HG03457 (cell line): Measurements from ENCODE around the gene FAM114A1.
"Not testable (repeated sequence)": the region's sequence is repeated elsewhere in the genome, so short reads cannot be mapped to it uniquely, and the experiment has no call there.

Source experiments
- ATAC-seq: cut with Tn5 transposase; IDR thresholded peaks from one replicate; pipeline ENCODE4 v1.9.1; 2021; ENCODE audit warnings: moderate number of reproducible peaks; ENCODE audit not compliant: unreplicated experiment

Gene FAM114A1

GRCh38 chr4:38898245-38898644 lies 30.6 kb downstream of the FAM114A1 start:
- ATAC-seq = no peak

- ATAC-seq = no peak
These were observed 34.6 kb downstream of the FAM114A1 start for GRCh38 chr4:38902221-38902620.

DNA sequence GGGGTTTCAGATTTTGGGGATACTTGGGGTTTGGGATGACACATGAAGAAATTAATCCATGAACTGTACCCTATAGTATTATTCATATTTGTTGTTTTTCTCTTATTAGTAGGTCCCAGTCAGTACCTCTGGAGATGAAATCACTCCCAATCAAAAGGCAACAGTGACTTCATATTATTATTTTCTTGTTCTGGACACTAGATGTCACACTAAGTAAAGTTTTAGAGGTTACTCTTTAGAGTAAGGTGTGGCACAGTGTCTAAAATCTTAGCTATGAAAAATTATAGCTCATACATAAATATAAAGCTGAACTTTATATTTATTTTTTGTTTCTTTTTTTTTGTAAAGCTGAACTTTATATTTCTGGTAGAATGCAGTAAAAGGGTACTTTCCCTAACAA lies 35.1 kb downstream of the FAM114A1 start:
- ATAC-seq = no peak

DNA sequence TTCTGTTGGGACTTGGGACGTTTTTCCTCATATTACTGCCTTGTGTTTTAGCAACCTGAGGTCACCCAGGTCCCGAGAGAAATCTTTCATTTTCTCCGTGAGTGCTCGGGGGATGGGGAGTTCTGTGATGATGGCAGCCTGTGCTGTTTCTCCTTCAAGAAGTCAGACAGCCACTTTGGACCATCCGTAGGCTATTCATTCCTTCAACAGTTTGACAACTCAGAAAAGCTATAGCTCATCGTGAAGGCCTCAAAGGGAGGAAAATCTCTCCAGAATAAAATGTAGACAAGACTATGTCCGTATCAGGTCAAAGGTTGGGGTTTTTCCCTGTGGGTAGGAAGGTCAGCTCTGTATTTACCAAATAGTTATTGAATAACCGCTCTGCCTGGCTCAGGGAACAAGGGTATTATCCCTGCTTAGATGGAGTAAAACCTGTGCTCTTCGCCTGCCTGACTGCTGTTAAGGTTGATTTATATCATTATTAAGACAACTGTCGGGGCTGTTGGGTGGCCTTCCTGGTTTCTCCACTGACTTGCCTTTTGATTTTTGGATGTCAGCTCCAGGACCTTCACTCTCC lies 36.6 kb downstream of the FAM114A1 start:
- ATAC-seq = no peak

GRCh38 chr4:38904682-38905081 lies 37.1 kb downstream of the FAM114A1 start:
- no peak for ATAC-seq

DNA sequence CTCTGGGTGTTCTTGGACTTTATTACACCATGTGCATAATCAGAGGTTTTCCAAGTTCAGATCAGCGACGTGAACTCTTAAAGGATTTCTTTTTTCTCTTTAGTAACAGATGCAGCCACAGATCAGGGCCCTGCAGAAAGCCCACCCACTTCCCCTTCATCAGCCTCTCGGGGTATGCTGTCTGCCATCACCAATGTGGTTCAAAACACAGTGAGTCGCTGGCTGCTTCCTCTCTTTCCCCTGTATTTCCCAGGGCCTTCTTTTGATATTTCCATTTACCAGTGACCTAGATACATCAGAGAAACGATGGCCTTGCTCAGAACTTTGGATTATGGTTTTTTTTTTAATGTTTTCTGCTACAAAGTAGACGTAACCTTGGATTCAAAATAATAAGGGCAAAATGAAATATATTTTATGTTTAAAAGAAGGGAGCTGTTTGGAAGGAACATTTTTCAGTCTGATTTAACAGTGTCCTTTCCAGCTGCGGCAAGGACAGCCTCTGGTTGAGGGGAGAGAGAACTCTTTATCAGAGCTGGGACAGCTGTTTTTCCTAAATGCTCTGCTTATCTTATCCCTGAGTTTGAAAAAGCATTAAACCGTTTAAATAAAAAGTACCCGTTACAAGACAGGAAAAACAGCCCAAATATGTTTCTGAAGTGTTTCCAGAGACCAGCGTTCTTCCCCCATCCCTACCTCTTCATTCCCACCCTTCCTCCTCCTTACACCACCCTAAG lies 38.2 kb downstream of the FAM114A1 start:
- ATAC-seq = no peak

DNA sequence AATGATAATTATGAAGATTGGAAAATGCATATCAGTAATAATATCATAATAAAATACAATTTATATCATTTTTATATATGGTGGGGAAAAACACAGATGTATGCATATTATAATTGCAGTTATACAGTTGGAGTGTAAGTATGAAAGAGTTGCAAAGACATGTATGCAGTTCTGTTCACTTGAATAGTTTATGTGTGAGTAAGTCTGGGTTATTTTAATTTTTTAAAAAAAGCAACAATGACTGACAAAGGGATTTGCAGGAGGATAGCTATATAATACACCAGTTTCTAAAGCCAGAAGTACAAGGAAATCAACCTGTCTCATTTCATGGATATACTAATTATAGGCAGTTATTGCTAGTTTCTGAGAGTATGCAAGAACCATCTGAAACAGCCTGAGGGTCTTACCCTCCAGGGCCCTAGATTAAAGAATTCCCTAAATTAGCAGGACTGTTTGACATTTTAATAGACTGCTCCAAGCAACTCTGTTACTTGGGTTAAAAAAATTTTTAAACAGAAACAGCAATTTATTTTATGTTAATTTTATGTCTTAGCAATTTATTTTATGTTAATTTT lies 40.2 kb downstream of the FAM114A1 start:
- ATAC-seq = no peak

DNA sequence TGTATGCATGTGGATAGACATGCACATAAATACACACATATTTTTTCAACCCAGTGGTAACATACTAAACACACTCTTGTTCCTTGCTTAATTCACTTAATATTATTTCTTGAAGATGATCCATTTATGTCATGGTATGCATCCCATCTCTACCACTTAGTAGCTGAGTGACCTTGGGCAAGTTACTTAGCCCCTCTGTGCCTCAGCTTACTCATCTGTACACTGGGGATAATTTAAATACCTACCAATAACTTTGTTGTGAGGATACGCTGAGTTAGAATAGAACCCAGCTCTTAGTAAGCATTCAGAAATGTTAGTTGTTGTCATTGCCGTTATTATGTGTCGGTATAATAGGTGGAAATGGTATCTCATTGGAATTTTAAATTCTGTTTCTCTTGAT lies 41.4 kb downstream of the FAM114A1 start:
- ATAC-seq = no peak

DNA sequence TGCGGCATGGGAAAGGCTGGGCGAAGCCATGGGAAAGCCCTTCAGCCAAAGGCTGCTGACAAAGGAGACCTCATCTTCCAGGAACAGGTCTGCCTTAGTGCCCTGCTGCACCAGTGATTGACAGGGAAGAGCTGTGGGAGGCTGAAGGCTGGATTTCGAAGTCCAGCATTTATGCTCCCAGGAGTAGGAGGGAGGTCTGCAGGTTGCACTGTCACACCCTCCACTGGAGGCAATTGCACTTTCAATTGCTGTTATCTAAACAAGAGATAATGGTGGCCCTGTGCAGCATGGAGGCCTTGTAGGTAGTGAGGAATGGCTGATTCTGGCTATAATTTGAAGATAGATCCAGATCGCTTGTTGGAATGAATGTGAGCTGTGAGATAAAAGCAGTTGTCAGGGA lies 43.7 kb downstream of the FAM114A1 start:
- no peak for ATAC-seq

DNA sequence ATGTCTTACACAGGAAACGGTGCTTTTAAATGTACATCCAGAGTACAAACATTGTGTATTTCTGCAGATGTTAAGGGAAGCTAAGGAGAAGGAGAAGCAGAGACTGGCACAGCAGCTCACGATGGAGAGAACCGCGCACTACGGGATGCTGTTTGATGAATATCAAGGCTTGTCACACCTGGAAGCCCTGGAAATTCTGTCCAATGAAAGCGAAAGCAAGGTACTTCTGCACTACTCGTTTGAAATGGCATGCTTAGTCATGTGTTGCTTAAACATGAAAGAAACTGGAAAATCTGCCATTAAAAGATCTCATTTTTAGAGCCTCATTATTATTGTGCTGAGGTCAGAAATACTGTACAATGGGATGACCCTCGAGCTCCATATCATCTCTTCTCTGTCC lies 47.2 kb downstream of the FAM114A1 start:
- ATAC-seq = no peak

DNA sequence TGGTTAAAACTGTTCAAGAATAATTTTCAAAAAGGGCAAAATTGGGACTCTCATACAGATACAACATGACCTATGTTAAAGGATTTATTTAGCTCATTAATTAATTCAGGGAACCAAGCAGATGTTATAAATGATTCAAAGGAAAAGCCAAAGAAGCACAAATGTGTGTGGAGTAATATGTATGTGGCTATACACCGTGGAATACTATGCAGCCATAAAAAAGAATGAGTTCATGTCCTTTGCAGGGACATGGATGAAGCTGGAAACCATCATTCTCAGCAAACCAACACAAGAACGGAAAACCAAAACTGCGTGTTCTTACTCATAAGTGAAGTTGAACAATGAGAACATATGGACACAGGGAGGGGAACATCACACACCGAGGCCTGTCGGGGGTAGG lies 48.7 kb downstream of the FAM114A1 start:
- not testable (repeated sequence) for ATAC-seq

- ATAC-seq = no peak
These were observed 49.9 kb downstream of the FAM114A1 start for GRCh38 chr4:38917481-38918025.

GRCh38 chr4:38919494-38919893 lies 51.9 kb downstream of the FAM114A1 start:
- ATAC-seq = no peak

GRCh38 chr4:38920186-38920585 lies 52.6 kb downstream of the FAM114A1 start:
- no peak for ATAC-seq

GRCh38 chr4:38920677-38921076 lies 53.1 kb downstream of the FAM114A1 start:
- ATAC-seq = no peak

- no peak for ATAC-seq
These were observed 53.5 kb downstream of the FAM114A1 start for GRCh38 chr4:38921151-38921550.

DNA sequence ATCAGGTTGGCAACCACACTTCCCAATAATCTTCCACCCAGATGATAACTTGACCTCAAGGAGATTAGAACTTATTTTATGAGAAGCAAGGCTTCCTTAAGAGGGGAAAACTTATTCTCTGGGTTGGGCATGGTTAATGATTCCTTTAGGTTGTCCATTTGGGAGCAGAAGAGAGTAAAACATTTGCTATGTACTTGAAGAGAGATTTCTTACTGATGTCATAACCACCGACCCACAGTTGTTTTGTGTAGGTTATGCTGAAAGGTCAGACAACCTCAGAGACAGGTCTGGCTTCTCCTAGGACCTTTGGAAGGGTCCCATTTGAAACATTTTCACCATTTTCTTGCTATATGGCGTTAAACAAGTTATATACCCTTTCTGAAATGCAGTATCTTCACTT lies 56.1 kb downstream of the FAM114A1 start:
- ATAC-seq = no peak

- no peak for ATAC-seq
These were observed 56.7 kb downstream of the FAM114A1 start for GRCh38 chr4:38924353-38924752.

DNA sequence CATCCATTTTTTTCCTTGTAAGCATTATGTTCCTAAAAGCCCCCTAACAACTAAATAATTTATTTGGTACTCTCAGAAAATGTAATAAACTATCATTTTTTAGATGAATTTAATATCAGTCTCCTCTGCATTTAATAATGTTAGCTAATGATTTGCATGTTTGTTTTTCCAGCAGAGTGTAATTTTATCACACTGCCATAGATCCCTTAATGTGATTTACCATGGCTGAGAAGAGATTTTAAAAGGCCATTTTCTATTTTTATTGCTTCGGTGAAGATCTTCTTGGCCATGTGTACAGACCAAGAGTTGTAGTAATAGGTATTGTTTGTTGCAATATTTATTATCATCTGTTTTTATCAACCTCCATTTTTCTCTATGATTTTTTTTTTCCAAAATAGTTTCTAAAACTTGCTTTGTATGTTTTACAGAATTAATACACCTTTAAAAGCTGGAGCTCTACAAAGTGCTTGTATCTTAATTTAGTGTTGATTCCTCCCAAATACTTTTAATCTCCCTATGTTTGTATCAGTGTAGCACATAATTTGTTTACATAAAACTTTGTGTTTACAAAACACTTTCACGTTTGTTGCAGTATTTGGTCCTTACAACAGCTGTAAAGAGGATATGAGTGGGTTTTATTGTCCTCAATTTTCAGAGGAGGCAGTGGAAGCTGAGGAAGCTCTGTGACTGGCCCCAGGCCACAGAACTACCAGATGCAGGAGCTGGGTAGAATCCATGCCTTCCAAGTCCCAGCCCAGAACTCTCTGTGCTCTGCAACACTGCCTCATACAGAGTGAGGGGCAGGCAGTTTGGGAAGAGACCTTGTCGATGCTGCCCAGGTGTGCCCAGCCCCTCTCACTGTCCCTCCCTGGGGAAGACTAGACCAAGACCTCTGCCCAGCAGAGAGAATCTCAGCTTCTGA lies 58.1 kb downstream of the FAM114A1 start:
- no peak for ATAC-seq

DNA sequence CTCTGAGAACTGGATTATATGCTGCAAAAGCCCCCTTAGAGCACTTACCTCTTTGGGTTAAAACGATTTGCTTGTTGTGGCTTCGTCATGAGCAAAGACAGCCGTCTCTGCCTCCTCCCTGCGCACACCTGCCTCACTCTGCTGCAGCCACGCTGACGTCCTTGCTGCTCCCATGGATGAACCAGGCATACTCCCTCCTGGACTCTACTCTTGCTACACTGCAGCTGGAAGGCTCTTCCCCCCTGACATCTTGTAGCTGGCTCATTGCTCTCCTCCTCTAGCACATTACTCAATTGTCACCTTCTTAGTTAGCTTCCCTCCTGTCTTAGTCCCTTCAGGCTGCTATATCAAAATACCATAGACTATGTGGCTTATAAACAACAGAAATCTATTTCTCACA lies 59.3 kb downstream of the FAM114A1 start:
- ATAC-seq = no peak

GRCh38 chr4:38928568-38928967 lies 61.0 kb downstream of the FAM114A1 start:
- ATAC-seq = no peak
